ENCODE data around the gene PRKG1.

The PRKG1 gene

GRCh38 chr10:51846856-51847506 lies 772.7 kb downstream of the PRKG1 start:
- Histone ChIP-seq H3K4me3 (replicated peaks; ENCODE audit: insufficient read depth, low read length) (no peak overlapping the region), H3K27me3 (ENCODE audit: insufficient read depth, poor library complexity, severe bottlenecking) (no peaks in the 10 kb centered on the region), H3K27ac (replicated peaks) (no peak overlapping the region)
- no peak for DNase-seq (ENCODE audit: low read depth in 1 of 2, low spot score in 1 of 2)
- no peak for TF ChIP-seq GABPA (IDR thresholded peaks at IDR 0.05; ENCODE audit: low read depth)
- no peak for TF ChIP-seq SPI1 (IDR thresholded peaks at IDR 0.05; ENCODE audit: borderline replicate concordance, low read depth)
- TF ChIP-seq REST (IDR thresholded peaks at IDR 0.05; ENCODE audit: insufficient replicate concordance, low read depth): no peak
- TF ChIP-seq CTCF (IDR thresholded peaks at IDR 0.05; ENCODE audit: insufficient read depth, low read length): no peak
- no peak for TF ChIP-seq POLR2AphosphoS5 (IDR thresholded peaks at IDR 0.05; ENCODE audit: low read depth)

- Histone ChIP-seq H3K4me3 (replicated peaks; ENCODE audit: insufficient read depth, low read length) (no peak overlapping the region), H3K27ac (replicated peaks) (no peak overlapping the region), H3K27me3 (ENCODE audit: insufficient read depth, poor library complexity, severe bottlenecking) (no peaks in the 10 kb centered on the region)
- no peak for TF ChIP-seq CTCF (IDR thresholded peaks at IDR 0.05; ENCODE audit: insufficient read depth, low read length)
- TF ChIP-seq GABPA (IDR thresholded peaks at IDR 0.05; ENCODE audit: low read depth): no peak
- TF ChIP-seq REST (IDR thresholded peaks at IDR 0.05; ENCODE audit: insufficient replicate concordance, low read depth): no peak
- no peak for TF ChIP-seq SPI1 (IDR thresholded peaks at IDR 0.05; ENCODE audit: borderline replicate concordance, low read depth)
- no peak for TF ChIP-seq POLR2AphosphoS5 (IDR thresholded peaks at IDR 0.05; ENCODE audit: low read depth)
- no peak for DNase-seq (ENCODE audit: low read depth in 1 of 2, low spot score in 1 of 2)
Observed at GRCh38 chr10:51852297-51852696, 778.0 kb downstream of the PRKG1 start.

GRCh38 chr10:51857305-51857704 lies 783.0 kb downstream of the PRKG1 start:
- Histone ChIP-seq H3K27ac (replicated peaks) (no peak overlapping the region), H3K27me3 (ENCODE audit: insufficient read depth, poor library complexity, severe bottlenecking) (no peaks in the 10 kb centered on the region), H3K4me3 (replicated peaks; ENCODE audit: insufficient read depth, low read length) (no peak overlapping the region)
- no peak for DNase-seq (ENCODE audit: low read depth in 1 of 2, low spot score in 1 of 2)
- no peak for TF ChIP-seq POLR2AphosphoS5 (IDR thresholded peaks at IDR 0.05; ENCODE audit: low read depth)
- no peak for TF ChIP-seq REST (IDR thresholded peaks at IDR 0.05; ENCODE audit: insufficient replicate concordance, low read depth)
- TF ChIP-seq GABPA (IDR thresholded peaks at IDR 0.05; ENCODE audit: low read depth): no peak
- TF ChIP-seq CTCF (IDR thresholded peaks at IDR 0.05; ENCODE audit: insufficient read depth, low read length): no peak
- TF ChIP-seq SPI1 (IDR thresholded peaks at IDR 0.05; ENCODE audit: borderline replicate concordance, low read depth): no peak

Data from HL-60 (cell line).